A549 (cell line): Measurements from ENCODE around the gene ATOH7. TPM values are rescaled to one million over a fixed set of nuclear protein-coding genes. Genes with fewer than 3 reads are reported as not detected.

Source experiments
- ATAC-seq, 2 experiments: fragments of 200-7000 bp in 1 of 2; fragments of >200 bp in 1 of 2; cut with Nextera tagmentation in 1 of 2; cut with Tn5 transposase in 1 of 2; 3 replicates each; pipeline versions ENCODE4 v1.8.0 to v1.9.1; 2018 to 2020; ENCODE audit warnings: mild to moderate bottlenecking in 1 of 2, moderate library complexity in 1 of 2
- CTCF ChIA-PET: fragments of 300-600 bp; sonication (Branson Sonifier 250); formaldehyde crosslinking; extraction: SDS; loops from one replicate; lab custom pipeline; 2021; ENCODE audit warnings: antibody characterized with exemption, inconsistent platforms; lab: Yijun Ruan, JAX
- POLR2A ChIA-PET: fragments of 350-600 bp; formaldehyde crosslinking; extraction: SDS; loops from one replicate; lab custom pipeline; 2021; ENCODE audit warnings: antibody characterized with exemption, inconsistent platforms; lab: Yijun Ruan, JAX
- DNase-seq, 2 experiments: peaks; one replicate each; pipeline versions ENCODE4 v3.0.0 to v3.0.0-alpha.2; 2011 to 2016; ENCODE audit warnings: low read depth in 1 of 2, low spot score in 1 of 2
- FAIRE-seq: peaks from 2 replicates; lab custom pipeline; 2011; peaks lifted over from hg19 to GRCh38; lab: Jason Lieb, UNC
- H3K27ac ChIP-seq, 2 experiments: fragments of >200 bp; sonication (Bioruptor Twin); formaldehyde crosslinking; 3 replicates each; pipeline ENCODE4 v1.5.1; 2016 to 2017
- H3K4me1 ChIP-seq: fragments of >200 bp; sonication (Bioruptor Twin); formaldehyde crosslinking; 3 replicates; pipeline ENCODE4 v1.6.1; 2016
- H3K4me2 ChIP-seq: fragments of >200 bp; sonication (Bioruptor Twin); formaldehyde crosslinking; 3 replicates; pipeline ENCODE4 v1.6.1; 2016
- H3K4me3 ChIP-seq: fragments of >200 bp; sonication (Bioruptor Twin); formaldehyde crosslinking; 3 replicates; pipeline ENCODE4 v1.5.1; 2016
- H3K9me3 ChIP-seq: fragments of >200 bp; sonication (Bioruptor Twin); formaldehyde crosslinking; 3 replicates; pipeline ENCODE4 v1.6.1; 2016
- CBX8 ChIP-seq: fragments of 200-600 bp; sonication (generic); IDR thresholded peaks from 2 replicates; pipeline ENCODE4 v1.6.1; 2016
- CEBPB ChIP-seq, 2 experiments: fragments of >200 bp in 1 of 2; sonication (Bioruptor Twin) in 1 of 2; formaldehyde crosslinking in 1 of 2; IDR thresholded peaks; 2 replicates each; pipeline ENCODE4 v1.6.1; 2012 to 2016
- CHD4 ChIP-seq: fragments of 200-600 bp; sonication (generic); IDR thresholded peaks from 2 replicates; pipeline ENCODE4 v1.6.1; 2016; ENCODE audit warnings: antibody characterized with exemption, mild to moderate bottlenecking, borderline replicate concordance
- EHF ChIP-seq: fragments of 250-450 bp; sonication (Bioruptor Pico); IDR thresholded peaks from 2 replicates; pipeline ENCODE4 v1.5.0; 2020; ENCODE audit warnings: mild to moderate bottlenecking
- EHMT2 ChIP-seq: fragments of 200-600 bp; sonication (generic); IDR thresholded peaks from 2 replicates; pipeline ENCODE4 v1.6.1; 2016; ENCODE audit warnings: antibody characterized with exemption, low read depth, mild to moderate bottlenecking, moderate library complexity
- ELK1 ChIP-seq: fragments of 150-350 bp; IDR thresholded peaks from 2 replicates; pipeline ENCODE4 v1.6.1; 2014; ENCODE audit warnings: low read depth, mild to moderate bottlenecking, low read length
- EP300 ChIP-seq, 2 experiments: fragments of >200 bp; sonication (Bioruptor Twin); formaldehyde crosslinking; IDR thresholded peaks; 2 replicates in 1 of 2; 3 replicates in 1 of 2; pipeline ENCODE4 v1.6.1; 2016 to 2017
- ESRRA ChIP-seq: fragments of 150-350 bp; IDR thresholded peaks from 2 replicates; pipeline ENCODE4 v1.6.1; 2014; ENCODE audit warnings: mild to moderate bottlenecking, low read length, borderline replicate concordance
- FOSL2 ChIP-seq, 2 experiments: fragments of 450-650 bp in 1 of 2; fragments of >200 bp in 1 of 2; sonication (Bioruptor Twin) in 1 of 2; formaldehyde crosslinking; IDR thresholded peaks; 2 replicates each; pipeline versions ENCODE4 v1.5.0 to v1.6.1; 2016 to 2020; ENCODE audit warnings: mild to moderate bottlenecking in 1 of 2, moderate library complexity in 1 of 2
- FOXS1 ChIP-seq: fragments of 250-450 bp; sonication (Bioruptor Pico); IDR thresholded peaks from 2 replicates; pipeline ENCODE4 v1.5.0; 2020; ENCODE audit warnings: mild to moderate bottlenecking, moderate library complexity
- GATA3 ChIP-seq: IDR thresholded peaks from 2 replicates; pipeline ENCODE4 v1.6.1; 2012; ENCODE audit warnings: borderline replicate concordance
- HEYL ChIP-seq: fragments of 250-450 bp; sonication (Bioruptor Pico); IDR thresholded peaks from 2 replicates; pipeline ENCODE4 v1.8.0; 2021; ENCODE audit warnings: mild to moderate bottlenecking, moderate library complexity
- HOXA7 ChIP-seq: fragments of 250-450 bp; sonication (Bioruptor Pico); IDR thresholded peaks from 2 replicates; pipeline ENCODE4 v1.5.0; 2020; ENCODE audit warnings: mild to moderate bottlenecking, moderate library complexity
- JUNB ChIP-seq: fragments of >200 bp; sonication (Bioruptor Twin); formaldehyde crosslinking; IDR thresholded peaks from 2 replicates; pipeline ENCODE4 v1.6.1; 2016
- KDM5A ChIP-seq: fragments of 200-600 bp; sonication (generic); IDR thresholded peaks from 2 replicates; pipeline ENCODE4 v1.6.1; 2016; ENCODE audit warnings: antibody characterized with exemption, mild to moderate bottlenecking
- MAFK ChIP-seq: fragments of 450-650 bp; IDR thresholded peaks from 2 replicates; pipeline ENCODE4 v1.6.1; 2014; ENCODE audit not compliant: partially characterized antibody
- PHF8 ChIP-seq: fragments of 200-600 bp; sonication (generic); IDR thresholded peaks from 2 replicates; pipeline ENCODE4 v1.6.1; 2016; ENCODE audit warnings: low read depth, mild to moderate bottlenecking, antibody characterized with exemption, moderate library complexity, borderline replicate concordance
- POLR2AphosphoS2 ChIP-seq: conservative IDR thresholded peaks from 2 replicates; pipeline ENCODE4 v1.6.1; 2012; ENCODE audit warnings: low read length, improper control_type of control experiment, inconsistent platforms
- RAD21 ChIP-seq, 2 experiments: fragments of >200 bp in 1 of 2; sonication (Bioruptor Twin) in 1 of 2; formaldehyde crosslinking in 1 of 2; IDR thresholded peaks in 1 of 2; conservative IDR thresholded peaks in 1 of 2; 2 replicates in 1 of 2; 3 replicates in 1 of 2; pipeline ENCODE4 v1.6.1; 2012 to 2018; ENCODE audit warnings: inconsistent platforms in 1 of 2
- RARB ChIP-seq: fragments of 250-450 bp; sonication (Bioruptor Pico); IDR thresholded peaks from 2 replicates; pipeline ENCODE4 v1.8.0; 2021; ENCODE audit warnings: mild to moderate bottlenecking, moderate library complexity
- TFCP2L1 ChIP-seq: fragments of 250-450 bp; sonication (Bioruptor Pico); IDR thresholded peaks from 2 replicates; pipeline ENCODE4 v1.5.0; 2021; ENCODE audit warnings: mild to moderate bottlenecking
- TP53 ChIP-seq: fragments of 250-450 bp; sonication (Bioruptor Pico); IDR thresholded peaks from 2 replicates; pipeline ENCODE4 v1.5.0; 2021; ENCODE audit warnings: mild to moderate bottlenecking, moderate library complexity
- ZNF302 ChIP-seq: fragments of 250-450 bp; sonication (Bioruptor Pico); IDR thresholded peaks from 2 replicates; pipeline ENCODE4 v1.9.0; 2021; ENCODE audit warnings: inconsistent platforms, mild to moderate bottlenecking, moderate library complexity
- ZSCAN20 ChIP-seq: fragments of 250-450 bp; sonication (Bioruptor Pico); IDR thresholded peaks from 2 replicates; pipeline ENCODE4 v1.8.0; 2022; ENCODE audit warnings: mild to moderate bottlenecking, moderate library complexity
- WGBS: methylation state at CpG from one replicate; pipeline ENCODE4 v1.1.6; 2017; ENCODE audit errors: missing lambda C conversion rate; 5-methylcytosine and 5-hydroxymethylcytosine counted together
- polyA plus RNA-seq, 4 experiments: library from polyadenylated mRNA; depleted of rRNA in 3 of 4; stranded (reverse); fragments of >200 nt; fragmentation: RNase III in 1 of 4; extraction: RNeasy Plus Mini Kit Qiagen cat#74134 plus additional on column Dnase treatment in 1 of 4; gene quantifications; 2 replicates in 3 of 4; 3 replicates in 1 of 4; pipeline ENCODE4 v1.2.3, GENCODE V29; 2011 to 2017
- TF ChIP-seq, protein P1 (sequence below): IDR thresholded peaks from 2 replicates; pipeline ENCODE4 v1.6.1; 2012; ENCODE audit warnings: low read depth, borderline replicate concordance
- TF ChIP-seq, protein P2 (sequence below): fragments of >200 bp; sonication (Bioruptor Twin); formaldehyde crosslinking; IDR thresholded peaks from 3 replicates; pipeline ENCODE4 v1.6.1; 2016
- TF ChIP-seq, protein P3 (sequence below): IDR thresholded peaks from 2 replicates; pipeline ENCODE4 v1.6.1; 2012
- TF ChIP-seq, protein P4 (sequence below): fragments of >200 bp; sonication (Bioruptor Twin); formaldehyde crosslinking; IDR thresholded peaks from 2 replicates; pipeline ENCODE4 v1.6.1; 2016

The ATOH7 gene
- polyA plus RNA-seq, 2 of the 4 experiments (the other 2 are of a cell fraction): 0.18 to 0.27 TPM

DNA sequence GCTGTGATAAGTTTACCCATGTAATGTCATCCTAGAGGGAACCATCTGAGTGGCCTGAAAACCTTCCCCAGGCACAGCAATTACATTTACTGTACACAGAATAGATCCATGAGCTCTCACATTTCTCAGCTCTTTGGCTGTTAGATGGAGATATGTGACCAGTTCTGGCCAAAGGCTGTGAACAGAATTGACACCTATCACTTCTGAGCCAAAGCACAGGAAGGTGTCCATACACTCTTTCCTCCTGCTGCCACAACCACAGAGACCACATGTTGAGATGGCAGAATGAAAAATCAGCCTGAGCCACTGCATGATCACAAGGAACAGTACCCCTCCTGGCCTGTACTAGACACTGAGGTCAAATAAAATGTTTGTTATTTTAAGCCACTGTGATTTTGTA is 44.3 kb upstream of the ATOH7 start (continued):
- TF ChIP-seq, protein P1, sequence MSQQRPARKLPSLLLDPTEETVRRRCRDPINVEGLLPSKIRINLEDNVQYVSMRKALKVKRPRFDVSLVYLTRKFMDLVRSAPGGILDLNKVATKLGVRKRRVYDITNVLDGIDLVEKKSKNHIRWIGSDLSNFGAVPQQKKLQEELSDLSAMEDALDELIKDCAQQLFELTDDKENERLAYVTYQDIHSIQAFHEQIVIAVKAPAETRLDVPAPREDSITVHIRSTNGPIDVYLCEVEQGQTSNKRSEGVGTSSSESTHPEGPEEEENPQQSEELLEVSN: no peak
- TF ChIP-seq EHMT2 (no peak), HEYL (CRISPR knock-in tag) (no peak), EP300 (IDR thresholded peaks at IDR 0.05) (no peak)

GRCh38 chr10:68275600-68276126 is 43.8 kb upstream of the ATOH7 start:
- FAIRE-seq: no peak
- POLR2A ChIA-PET: no interaction called here
- CTCF ChIA-PET: interaction anchor here (0.6 to 1.2 kb wide), 2 partner anchors 26 to 215 kb away, joined by 3 to 5 read pairs; no protein-coding TSS in a partner anchor

GRCh38 chr10:68272833-68273232 is 40.9 kb upstream of the ATOH7 start:
- peaks cover 9% of the 10 kb centered on the region for H3K9me3 ChIP-seq
- no peak overlapping the region for H3K4me2 ChIP-seq
- ATAC-seq (no peak), FAIRE-seq (no peak), DNase-seq (no peak)
- H3K27ac ChIP-seq: no peak overlapping the region
- TF ChIP-seq EHMT2: no peak
- no peak for TF ChIP-seq RARB (CRISPR knock-in tag)
- TF ChIP-seq POLR2AphosphoS2: no peak
- TF ChIP-seq CBX8: no peak
- TF ChIP-seq CHD4: no peak
- no peak for TF ChIP-seq HOXA7 (CRISPR knock-in tag)
- TF ChIP-seq ZNF302 (CRISPR knock-in tag): no peak
- TF ChIP-seq HEYL (CRISPR knock-in tag): no peak
- TF ChIP-seq JUNB: no peak
- TF ChIP-seq FOSL2 (IDR thresholded peaks at IDR 0.05): no peak
- TF ChIP-seq FOSL2 (CRISPR knock-in tag; IDR thresholded peaks at IDR 0.05): no peak
- no peak for TF ChIP-seq ZSCAN20
- TF ChIP-seq EP300 (IDR thresholded peaks at IDR 0.05): no peak
- H3K4me1 ChIP-seq: no peaks in the 10 kb centered on the region
- CTCF ChIA-PET: no interaction called here
- H3K4me3 ChIP-seq: no peak overlapping the region
- POLR2A ChIA-PET: no interaction called here

More at GRCh38 chr10:68275600-68276126, 43.8 kb upstream of the ATOH7 start:
- Histone ChIP-seq H3K27ac (no peak overlapping the region), H3K9me3 (peaks cover 18% of the 10 kb centered on the region), H3K4me1 (no peaks in the 10 kb centered on the region), H3K4me3 (no peak overlapping the region), H3K4me2 (no peak overlapping the region)
- DNase-seq (no peak), ATAC-seq (no peak)
- 82% methylated on average over 2 of the region's 2 CpGs for WGBS
- no peak for TF ChIP-seq PHF8
- TF ChIP-seq MAFK: peak; percentile 37

GRCh38 chr10:68271196-68271882 is 39.4 kb upstream of the ATOH7 start:
- H3K9me3 ChIP-seq: no peaks in the 10 kb centered on the region
- no peaks in the 10 kb centered on the region for H3K4me1 ChIP-seq
- DNase-seq (no peak), FAIRE-seq (no peak), ATAC-seq (no peak)
- WGBS: 65% methylated on average over 7 of the region's 7 CpGs
- ChIA-PET POLR2A (no interaction called here), CTCF (interaction anchor here (1.2 to 1.4 kb wide), 3 partner anchors 11 to 32 kb away, joined by 3 to 5 read pairs (median 3); no protein-coding TSS in a partner anchor)
- H3K4me3 ChIP-seq: no peak overlapping the region
- H3K27ac ChIP-seq: no peak overlapping the region
- no peak overlapping the region for H3K4me2 ChIP-seq
- TF ChIP-seq KDM5A (no peak), EHMT2 (no peak), TFCP2L1 (CRISPR knock-in tag) (no peak), CEBPB (IDR thresholded peaks at IDR 0.05) (no peak), ELK1 (no peak), TP53 (CRISPR knock-in tag) (no peak), CHD4 (no peak), RAD21 (conservative IDR thresholded peaks at IDR 0.05 in 1 of 2, IDR thresholded peaks at IDR 0.05 in 1 of 2) (no peak), ESRRA (no peak), GATA3 (no peak), FOXS1 (CRISPR knock-in tag) (no peak), EHF (CRISPR knock-in tag) (no peak)
- TF ChIP-seq, protein P2, sequence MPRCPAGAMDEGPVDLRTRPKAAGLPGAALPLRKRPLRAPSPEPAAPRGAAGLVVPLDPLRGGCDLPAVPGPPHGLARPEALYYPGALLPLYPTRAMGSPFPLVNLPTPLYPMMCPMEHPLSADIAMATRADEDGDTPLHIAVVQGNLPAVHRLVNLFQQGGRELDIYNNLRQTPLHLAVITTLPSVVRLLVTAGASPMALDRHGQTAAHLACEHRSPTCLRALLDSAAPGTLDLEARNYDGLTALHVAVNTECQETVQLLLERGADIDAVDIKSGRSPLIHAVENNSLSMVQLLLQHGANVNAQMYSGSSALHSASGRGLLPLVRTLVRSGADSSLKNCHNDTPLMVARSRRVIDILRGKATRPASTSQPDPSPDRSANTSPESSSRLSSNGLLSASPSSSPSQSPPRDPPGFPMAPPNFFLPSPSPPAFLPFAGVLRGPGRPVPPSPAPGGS: no peak
- TF ChIP-seq, protein P3, sequence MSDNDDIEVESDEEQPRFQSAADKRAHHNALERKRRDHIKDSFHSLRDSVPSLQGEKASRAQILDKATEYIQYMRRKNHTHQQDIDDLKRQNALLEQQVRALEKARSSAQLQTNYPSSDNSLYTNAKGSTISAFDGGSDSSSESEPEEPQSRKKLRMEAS: no peak
- TF ChIP-seq, protein P1: no peak
- TF ChIP-seq, protein P4, sequence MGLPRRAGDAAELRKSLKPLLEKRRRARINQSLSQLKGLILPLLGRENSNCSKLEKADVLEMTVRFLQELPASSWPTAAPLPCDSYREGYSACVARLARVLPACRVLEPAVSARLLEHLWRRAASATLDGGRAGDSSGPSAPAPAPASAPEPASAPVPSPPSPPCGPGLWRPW: no peak
